AG09319 (cell line): ENCODE data around the gene WDR70.

Source experiments
- DNase-seq: peaks from one replicate; pipeline ENCODE4 v3.0.0-alpha.2; 2010; ENCODE audit warnings: low read depth; ENCODE audit errors: extremely low read depth
- TF ChIP-seq, protein P1 (sequence below): IDR thresholded peaks from 2 replicates; pipeline ENCODE4 v1.5.1; 2011; ENCODE audit warnings: low read depth, mild to moderate bottlenecking, inconsistent platforms, low read length, moderate library complexity

Gene WDR70

DNA sequence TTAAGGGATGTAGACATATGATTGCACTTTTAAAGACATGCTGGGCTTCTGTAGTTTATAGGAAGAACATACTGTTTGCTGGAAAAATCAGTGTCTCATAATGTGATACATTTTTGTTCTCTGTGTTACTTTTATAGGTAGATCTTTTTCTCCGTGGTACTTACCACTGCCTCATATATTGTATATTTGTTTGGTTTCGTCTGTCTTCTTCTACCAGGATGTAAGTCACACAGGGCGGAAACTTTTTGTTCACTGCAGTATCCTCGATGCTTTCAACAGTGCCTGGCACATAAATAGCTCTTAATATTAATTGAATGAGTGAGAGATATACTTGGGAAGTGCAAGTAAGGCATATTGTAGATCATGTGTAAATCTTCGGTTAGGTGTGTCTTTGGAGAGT lies 325.3 kb downstream of the WDR70 start:
- TF ChIP-seq, protein P1, sequence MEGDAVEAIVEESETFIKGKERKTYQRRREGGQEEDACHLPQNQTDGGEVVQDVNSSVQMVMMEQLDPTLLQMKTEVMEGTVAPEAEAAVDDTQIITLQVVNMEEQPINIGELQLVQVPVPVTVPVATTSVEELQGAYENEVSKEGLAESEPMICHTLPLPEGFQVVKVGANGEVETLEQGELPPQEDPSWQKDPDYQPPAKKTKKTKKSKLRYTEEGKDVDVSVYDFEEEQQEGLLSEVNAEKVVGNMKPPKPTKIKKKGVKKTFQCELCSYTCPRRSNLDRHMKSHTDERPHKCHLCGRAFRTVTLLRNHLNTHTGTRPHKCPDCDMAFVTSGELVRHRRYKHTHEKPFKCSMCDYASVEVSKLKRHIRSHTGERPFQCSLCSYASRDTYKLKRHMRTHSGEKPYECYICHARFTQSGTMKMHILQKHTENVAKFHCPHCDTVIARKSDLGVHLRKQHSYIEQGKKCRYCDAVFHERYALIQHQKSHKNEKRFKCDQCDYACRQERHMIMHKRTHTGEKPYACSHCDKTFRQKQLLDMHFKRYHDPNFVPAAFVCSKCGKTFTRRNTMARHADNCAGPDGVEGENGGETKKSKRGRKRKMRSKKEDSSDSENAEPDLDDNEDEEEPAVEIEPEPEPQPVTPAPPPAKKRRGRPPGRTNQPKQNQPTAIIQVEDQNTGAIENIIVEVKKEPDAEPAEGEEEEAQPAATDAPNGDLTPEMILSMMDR = no peak

GRCh38 chr5:37709020-37709419 lies 329.9 kb downstream of the WDR70 start:
- DNase-seq = no peak
- TF ChIP-seq, protein P1 = no peak

More for the DNA sequence above, 325.3 kb downstream of the WDR70 start:
- DNase-seq = no peak

DNA sequence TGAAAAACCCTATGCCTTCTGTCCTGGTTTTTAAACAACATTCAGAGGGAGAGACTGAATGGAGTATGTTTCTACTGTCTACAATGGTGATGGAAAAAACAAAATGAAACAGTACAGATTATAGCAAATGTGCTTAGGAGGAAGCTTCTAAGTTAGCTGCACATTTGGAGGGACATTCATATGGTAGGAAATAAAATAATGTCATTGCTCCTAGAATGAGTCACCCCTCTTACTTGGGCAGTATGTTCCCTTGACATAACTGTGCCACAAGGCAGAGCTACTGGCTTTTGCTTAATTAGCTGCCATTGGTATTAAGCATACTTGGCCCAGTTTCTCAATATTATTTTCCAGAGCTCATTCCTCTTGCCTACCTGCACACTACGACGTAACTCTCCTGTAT lies 331.8 kb downstream of the WDR70 start:
- TF ChIP-seq, protein P1 = no peak
- no peak for DNase-seq

GRCh38 chr5:37712750-37713149 lies 333.6 kb downstream of the WDR70 start:
- TF ChIP-seq, protein P1 = no peak
- DNase-seq = no peak

DNA sequence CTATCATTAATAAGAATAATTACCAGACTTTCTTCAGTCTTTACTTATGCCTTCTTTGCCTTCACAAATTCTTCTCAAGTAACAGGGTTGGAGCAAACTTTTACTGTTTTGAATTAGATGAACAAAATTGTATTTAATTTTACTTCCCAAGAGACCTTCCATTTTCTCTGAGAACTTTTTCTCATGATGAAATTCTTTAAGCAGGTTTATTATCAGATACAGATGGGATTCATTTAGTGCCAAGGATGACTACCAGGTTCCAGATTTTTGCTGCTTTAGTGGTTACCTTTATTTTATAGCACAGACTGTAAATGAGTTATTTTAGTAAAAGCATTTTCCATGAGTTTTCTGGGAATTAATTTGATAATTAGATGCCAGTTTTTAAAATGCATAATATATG lies 335.6 kb downstream of the WDR70 start:
- TF ChIP-seq, protein P1 = no peak
- DNase-seq = no peak

DNA sequence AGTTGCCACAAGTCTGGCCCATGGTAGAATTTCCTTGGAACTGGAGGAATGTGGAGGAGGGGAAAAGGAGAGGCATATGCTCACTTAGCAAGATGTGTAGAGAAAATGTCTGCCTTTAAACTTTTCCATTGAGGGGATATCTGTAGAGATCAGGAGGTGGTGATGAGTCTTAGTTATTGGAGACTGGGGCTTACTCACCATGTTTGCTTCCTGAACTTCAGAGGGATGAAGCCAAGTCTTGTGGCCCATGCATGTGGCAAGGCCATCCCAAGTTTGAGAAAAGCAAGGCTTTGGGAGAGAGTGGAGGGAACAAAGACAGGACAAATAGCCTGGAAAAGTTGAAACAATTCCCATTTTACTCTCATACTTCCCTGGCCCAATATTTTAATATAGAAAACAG lies 336.2 kb downstream of the WDR70 start:
- DNase-seq = no peak
- TF ChIP-seq, protein P1 = no peak

DNA sequence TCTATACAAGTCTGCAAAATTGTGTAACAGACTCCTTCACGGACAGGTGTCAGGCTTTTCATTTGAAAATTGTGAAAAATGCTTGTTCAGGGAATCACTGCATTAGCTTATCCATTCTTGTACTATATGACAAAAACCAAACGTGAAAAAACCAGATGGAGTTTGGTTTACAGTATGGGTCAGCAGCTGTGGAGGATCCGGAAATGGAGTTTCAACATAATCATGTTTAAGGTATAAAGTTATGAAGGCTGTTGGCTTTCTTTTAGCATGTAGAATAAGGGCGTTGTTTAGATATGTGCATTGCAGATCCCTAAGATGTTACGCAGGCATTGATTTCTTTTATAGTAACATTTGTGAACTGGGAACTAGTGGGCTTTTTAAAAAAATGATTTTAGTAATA lies 336.9 kb downstream of the WDR70 start:
- no peak for DNase-seq
- TF ChIP-seq, protein P1 = no peak

- no peak for DNase-seq
- TF ChIP-seq, protein P1 = no peak
These were observed 337.3 kb downstream of the WDR70 start for GRCh38 chr5:37716405-37716804.
